HG03103 (cell line): ENCODE measurements around the gene ATP11A.
"Not testable (repeated sequence)": the region's sequence is repeated elsewhere in the genome, so short reads cannot be mapped to it uniquely, and the experiment has no call there.

ENCODE experiments used
- ATAC-seq: cut with Tn5 transposase; IDR thresholded peaks from one replicate; pipeline ENCODE4 v1.9.1; 2021; ENCODE audit warnings: low read depth; ENCODE audit not compliant: unreplicated experiment

The ATP11A gene

DNA sequence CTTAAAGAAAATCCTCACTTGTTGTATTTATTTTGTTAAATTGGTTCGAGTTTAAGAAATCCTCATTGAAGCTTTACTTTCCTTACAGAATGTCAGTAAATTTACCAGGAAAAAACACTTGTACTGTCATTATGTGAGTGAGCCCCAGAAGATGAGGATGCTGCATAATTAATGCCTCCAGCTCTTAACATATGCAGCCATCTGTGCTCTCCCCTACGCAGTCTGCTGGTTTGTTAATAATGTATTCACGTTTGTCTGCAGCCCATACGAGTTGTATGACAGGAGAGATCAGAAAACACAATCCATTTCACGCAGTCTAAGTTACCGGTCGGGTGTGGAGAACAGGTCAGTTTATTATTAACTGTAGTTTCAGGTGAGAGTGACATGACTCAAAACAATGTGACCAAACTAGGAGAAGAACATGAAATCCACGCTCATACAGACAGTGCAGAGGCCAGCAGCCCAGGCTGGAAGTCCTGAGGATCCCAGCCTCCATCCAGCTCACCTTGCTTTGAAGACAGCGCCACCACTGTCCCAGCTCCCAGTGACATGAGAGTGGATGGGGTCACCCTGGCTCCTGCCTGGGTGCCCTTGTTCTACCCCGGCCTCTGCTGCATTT is 19.8 kb upstream of the ATP11A start:
- no peak for ATAC-seq

DNA sequence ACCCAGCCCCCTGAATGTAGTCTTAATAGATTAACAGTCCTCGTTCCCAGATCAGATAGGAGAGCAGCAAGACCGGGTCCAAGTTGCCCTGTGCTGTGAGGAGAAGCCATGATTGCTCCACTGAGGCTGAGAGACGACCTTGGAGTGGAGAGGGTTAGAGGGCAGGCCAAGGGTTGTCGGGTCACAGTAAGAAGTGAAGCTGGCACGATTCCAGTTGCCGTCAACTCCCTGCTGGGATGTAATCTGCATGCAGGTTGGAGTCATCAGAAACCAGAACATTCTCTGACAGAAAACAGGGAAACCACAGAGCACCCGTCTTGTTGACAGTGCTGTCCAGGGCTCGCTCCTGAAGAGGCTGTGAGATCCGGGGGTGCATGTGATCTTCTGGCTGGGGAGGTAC is 19.0 kb upstream of the ATP11A start:
- no peak for ATAC-seq

GRCh38 chr13:112671359-112671758 is 18.5 kb upstream of the ATP11A start:
- ATAC-seq: no peak

- no peak for ATAC-seq
Measured at GRCh38 chr13:112672651-112673284, 17.1 kb upstream of the ATP11A start.

DNA sequence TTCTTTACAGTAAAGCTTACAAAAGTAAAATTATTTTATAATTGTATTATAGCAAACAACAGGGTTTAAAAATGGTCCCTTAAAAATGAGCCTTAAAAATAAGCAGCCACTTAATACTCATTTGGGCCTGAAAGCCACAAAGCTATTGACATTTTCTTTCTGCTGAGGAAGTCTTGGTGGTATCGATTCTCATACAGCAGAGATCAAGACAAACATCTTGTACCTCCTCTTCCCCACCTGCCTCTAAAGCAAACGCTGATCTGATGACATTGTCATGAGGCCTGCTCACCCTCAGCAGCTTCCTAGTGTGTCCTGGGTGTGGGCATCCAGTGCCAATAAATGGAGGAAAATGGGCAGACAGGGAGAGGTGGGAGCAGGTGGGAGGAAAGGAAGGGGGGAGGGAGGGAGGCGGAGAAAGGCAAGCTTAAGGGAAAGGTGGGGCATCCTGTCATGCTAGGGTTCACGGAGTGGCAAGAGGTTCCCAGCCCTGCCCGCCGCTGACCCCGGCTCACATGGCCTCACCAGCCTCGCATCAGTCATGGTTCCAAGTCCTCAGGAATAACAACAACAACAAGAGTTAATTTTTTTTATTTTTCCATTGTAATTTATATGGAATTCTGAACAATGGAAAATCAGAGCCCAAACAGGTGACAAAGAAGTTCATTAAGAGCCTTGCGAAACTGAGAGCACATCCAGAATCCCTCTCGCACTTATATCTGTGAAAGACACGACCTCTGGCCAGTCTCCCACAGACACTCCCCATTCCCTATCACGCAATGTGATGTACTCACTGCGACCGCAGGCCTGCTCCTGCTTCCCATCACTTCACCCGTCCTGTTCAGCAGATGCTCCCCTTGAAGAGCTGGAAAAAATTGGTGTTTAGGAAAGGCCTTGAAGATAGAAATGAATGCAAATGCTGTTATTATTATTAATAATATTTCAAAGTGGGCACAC is 15.1 kb upstream of the ATP11A start:
- no peak for ATAC-seq

GRCh38 chr13:112675366-112675756 is 14.5 kb upstream of the ATP11A start:
- ATAC-seq: no peak

GRCh38 chr13:112677421-112677962 is 12.3 kb upstream of the ATP11A start:
- not testable (repeated sequence) for ATAC-seq

DNA sequence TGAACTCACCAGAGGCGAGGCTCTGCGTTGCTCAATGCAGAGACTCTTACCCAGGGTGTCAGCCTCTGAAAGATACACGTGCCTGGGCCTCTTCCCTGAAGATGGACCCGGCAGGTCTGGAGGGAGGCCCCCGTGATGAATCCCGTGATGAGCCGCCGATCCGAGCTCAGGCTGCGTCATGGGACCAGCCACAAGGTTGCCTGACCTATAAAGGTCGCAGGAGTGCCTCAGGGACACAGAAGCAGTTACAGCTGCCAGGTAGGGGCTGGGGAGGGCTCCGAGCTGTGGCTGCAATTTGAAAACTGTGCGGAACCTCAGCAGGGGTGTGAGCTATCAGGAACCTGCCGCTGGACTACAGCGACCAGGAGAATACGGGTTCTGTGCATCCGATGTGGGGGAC is 10.5 kb upstream of the ATP11A start:
- ATAC-seq: no peak

- no peak for ATAC-seq
Measured at GRCh38 chr13:112679932-112680677, 9.7 kb upstream of the ATP11A start.

- ATAC-seq: no peak
Measured at GRCh38 chr13:112680741-112681360, 9.0 kb upstream of the ATP11A start.

DNA sequence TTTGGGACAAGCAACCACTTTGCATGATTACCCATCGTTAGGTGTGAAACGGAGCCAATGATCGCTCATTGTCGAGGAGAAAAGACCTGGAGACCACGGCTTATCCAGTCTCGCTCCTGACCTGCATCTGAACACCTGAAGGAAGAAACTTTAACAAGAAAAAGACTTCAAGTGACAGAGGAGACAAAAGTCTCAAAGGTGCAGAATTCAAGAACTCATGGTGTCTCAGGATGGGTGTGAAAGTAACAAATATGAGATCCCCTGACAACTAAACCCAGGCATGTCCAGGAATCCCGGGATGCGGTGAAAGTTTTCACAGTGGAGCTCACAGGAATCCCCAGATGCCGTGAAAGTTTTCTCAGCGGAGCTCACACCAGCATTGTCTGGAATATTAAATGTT is 6.3 kb upstream of the ATP11A start:
- no peak for ATAC-seq

DNA sequence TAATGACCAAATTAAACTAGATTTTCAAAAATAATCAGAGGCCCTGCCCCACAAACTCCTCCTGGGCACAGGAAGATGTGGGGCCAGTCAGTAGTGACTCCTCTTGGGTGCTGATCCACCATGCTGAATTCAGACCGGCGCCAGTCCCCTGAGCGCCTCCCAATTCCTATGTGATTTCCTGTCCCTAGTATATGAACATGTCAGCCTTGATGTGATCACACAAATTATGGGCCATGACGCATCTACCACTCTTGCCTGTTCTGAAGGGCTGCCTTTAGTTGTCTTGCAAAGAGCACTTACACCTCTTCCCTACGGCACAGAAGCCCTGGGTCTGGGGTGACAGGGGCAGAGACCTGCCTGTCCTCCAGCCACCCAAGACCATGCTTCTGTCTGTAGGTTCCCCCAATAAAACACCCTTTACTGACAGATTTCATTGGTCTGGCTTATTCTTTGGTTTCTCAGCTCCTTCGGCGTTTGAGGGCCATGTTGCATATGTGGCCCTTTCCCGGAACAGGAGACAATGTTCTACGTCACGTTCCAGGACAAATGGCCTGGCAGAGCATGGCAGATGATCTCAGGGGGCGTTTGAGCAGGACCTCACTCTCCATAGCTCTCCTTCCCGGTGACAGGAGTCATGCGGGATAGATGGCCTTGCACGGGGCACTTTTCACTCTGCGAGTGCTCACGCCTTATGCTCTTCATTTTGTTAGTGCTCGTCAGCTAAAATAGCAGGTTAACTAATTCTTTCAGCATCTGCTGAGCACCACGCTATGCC is 5.6 kb upstream of the ATP11A start:
- ATAC-seq: no peak

GRCh38 chr13:112685189-112685805 is 4.5 kb upstream of the ATP11A start:
- not testable (repeated sequence) for ATAC-seq

GRCh38 chr13:112685896-112686295 is 3.9 kb upstream of the ATP11A start:
- no peak for ATAC-seq

DNA sequence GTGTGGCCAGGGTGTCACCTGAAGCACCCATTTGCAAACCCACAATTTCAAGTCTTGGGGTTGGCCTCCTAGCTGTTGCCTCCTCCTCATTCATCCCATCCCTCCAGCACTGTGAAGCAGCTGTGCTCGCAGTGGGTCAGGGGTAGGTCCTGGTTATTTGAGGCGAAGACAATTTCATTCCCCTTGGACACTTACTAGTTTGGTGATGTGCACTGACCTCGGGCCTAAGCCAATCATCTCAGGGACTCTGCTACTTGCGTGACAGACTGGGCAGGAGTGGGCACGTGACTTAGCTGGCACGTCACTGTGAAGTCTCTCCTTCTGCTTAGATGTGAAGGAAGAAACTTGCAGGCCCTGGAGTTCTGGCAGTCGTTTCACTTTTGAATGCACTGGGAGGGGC is 3.5 kb upstream of the ATP11A start:
- no peak for ATAC-seq

DNA sequence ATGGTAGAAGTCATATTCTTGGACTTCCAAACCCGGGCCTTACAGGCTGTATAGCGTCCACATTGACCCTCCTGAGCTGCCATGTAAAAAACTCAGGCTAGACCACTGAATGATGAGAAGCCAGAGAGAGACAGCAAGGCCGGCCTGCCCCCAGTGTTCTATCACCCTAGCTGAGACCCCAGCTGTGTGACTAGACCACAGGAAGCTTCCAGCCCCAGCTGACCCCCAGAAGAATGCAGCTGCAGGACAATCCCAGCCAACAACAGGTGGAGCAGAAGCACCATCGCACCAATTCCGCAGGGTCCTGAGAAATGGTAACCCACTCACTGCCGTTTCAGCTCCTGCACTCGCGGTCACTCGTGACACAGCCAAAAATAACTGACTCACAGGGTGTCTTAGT is 2.9 kb upstream of the ATP11A start:
- no peak for ATAC-seq

DNA sequence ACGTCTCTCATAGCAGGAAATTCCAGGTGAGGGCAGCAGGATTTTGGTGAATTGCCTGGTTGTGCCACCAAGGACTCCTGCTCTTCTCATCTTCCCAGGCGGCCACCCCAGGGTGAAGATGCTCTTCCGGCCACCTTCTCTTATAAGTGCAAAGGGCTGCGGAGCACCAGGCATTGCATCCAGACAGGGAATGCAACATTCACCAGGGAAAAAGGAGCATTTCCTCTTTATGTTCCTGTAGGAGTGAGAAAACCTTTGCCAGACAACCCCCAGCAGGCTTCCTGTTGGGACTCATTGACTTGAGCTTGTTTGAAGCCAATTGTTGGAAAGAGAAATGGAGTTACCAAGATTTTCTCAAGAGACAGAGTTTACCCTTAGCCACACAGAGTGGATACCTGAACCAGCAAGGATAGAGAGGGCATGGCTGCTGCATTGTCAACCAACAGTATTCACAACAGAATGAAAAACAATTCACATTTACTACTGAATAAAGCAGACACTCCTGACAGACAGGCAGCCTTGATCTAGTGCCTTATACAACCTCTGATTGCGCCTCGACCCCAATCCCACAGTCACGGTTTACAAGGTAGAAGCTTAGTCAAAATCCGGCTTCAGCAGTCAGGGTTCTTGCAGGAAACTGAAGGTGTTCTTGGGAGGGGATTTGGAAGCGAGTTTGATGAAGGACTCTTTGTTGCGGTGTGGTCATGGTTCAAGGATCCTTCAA is 1.8 kb upstream of the ATP11A start:
- no peak for ATAC-seq

DNA sequence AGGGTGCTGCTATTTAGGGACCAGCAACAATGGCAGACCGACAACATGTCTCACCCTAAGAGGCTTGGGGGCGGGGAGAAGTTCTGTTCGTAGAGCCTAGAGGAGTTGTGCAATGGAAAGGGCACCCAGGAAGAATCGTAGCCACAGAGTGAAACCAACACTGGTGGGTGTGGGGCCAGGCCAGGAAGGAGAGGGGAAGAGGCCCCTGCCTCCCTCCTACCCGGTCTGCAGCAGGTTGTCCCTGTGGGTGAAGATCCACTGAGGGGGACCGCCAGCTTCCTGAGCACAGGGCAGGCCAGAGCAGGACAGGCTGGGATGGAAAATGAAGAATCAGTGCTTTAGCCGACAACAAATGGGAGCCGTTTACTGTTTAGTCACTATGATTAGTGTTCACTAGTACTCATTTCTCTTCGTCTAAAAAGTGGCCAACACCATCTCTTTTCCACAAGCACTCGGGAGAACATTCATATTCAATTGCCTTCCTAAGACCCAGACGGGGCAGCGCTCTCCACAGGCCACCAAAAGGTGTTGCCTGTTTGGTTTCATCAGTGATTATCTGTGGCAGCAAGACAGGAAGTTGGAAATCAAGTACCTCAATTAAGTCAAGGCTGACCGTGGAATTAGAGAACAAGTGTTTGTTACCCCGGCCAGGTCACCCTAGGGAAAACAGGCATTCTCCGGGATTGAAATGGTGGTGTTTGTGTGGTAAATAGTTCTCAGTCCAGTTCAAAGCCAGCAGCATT is 1.1 kb upstream of the ATP11A start:
- ATAC-seq: no peak
